Naive thymus-derived CD4-positive, alpha-beta T cell (primary cell): ENCODE measurements around the gene TSPAN18. TPM values are rescaled to one million over a fixed set of nuclear protein-coding genes. Genes with fewer than 3 reads are reported as not detected.

Experiments used
- ATAC-seq: fragments of 150-1000 bp; cut with Tn5 transposase; 2 replicates; pipeline ENCODE4 v1.10.0; 2021; ENCODE audit warnings: mild to moderate bottlenecking, moderate library complexity
- CTCF ChIA-PET: fragments of 350-600 bp; sonication (Branson Sonifier 250); formaldehyde crosslinking; loops from one replicate; lab custom pipeline; 2021; ENCODE audit warnings: antibody characterized with exemption; lab: Charles Lee
- POLR2A ChIA-PET: fragments of 350-600 bp; sonication (Branson Sonifier 250); formaldehyde crosslinking; loops from one replicate; lab custom pipeline; 2021; ENCODE audit warnings: antibody characterized with exemption, inconsistent platforms; lab: Charles Lee
- DNase-seq, 9 donors: peaks; one replicate each; pipeline versions ENCODE4 v3.0.0 to v3.0.0-alpha.2; 2020 to 2022; ENCODE audit warnings: mixed read lengths in 1 of 9
- H3K27ac ChIP-seq: one replicate; pipeline ENCODE4 v1.7.0; 2013; ENCODE audit warnings: mild to moderate bottlenecking, low read depth, low read length, moderate library complexity
- H3K27me3 ChIP-seq, 2 donors: one replicate each; pipeline ENCODE4 v1.7.0; 2013; ENCODE audit warnings: low read length in 2 of 2, mild to moderate bottlenecking in 2 of 2, moderate library complexity in 2 of 2; ENCODE audit not compliant: control insufficient read depth in 2 of 2, insufficient read depth in 2 of 2
- H3K36me3 ChIP-seq, 3 experiments: 1 replicate in 2 of 3; 2 replicates in 1 of 3; pipeline ENCODE4 v1.7.0; 2013; ENCODE audit warnings: low read length in 3 of 3, mild to moderate bottlenecking in 3 of 3, moderate library complexity in 1 of 3; ENCODE audit not compliant: insufficient read depth in 3 of 3, control insufficient read depth in 2 of 3
- H3K4me1 ChIP-seq, 2 donors: one replicate each; pipeline ENCODE4 v1.7.0; 2013; ENCODE audit warnings: low read length in 2 of 2, mild to moderate bottlenecking in 2 of 2, moderate library complexity in 1 of 2; ENCODE audit not compliant: control insufficient read depth in 2 of 2, insufficient read depth in 2 of 2
- H3K4me3 ChIP-seq: 2 replicates; pipeline ENCODE4 v1.7.0; 2013; ENCODE audit warnings: mild to moderate bottlenecking, low read length
- H3K9me3 ChIP-seq, 3 experiments: 1 replicate in 2 of 3; 2 replicates in 1 of 3; pipeline ENCODE4 v1.7.0; 2013; ENCODE audit warnings: low read length in 3 of 3; ENCODE audit not compliant: control insufficient read depth in 2 of 3
- H3K27ac Mint-ChIP-seq, 9 donors: one replicate each; pipeline ENCODE4 v1.8.0; 2020 to 2022; ENCODE audit warnings: mixed read lengths in 9 of 9, mild to moderate bottlenecking in 8 of 9, moderate library complexity in 5 of 9, inconsistent platforms in 2 of 9
- H3K27me3 Mint-ChIP-seq, 5 donors: one replicate each; pipeline ENCODE4 v1.8.0; 2021 to 2022; ENCODE audit warnings: mixed read lengths in 5 of 5, mild to moderate bottlenecking in 1 of 5
- H3K36me3 Mint-ChIP-seq, 5 donors: one replicate each; pipeline ENCODE4 v1.8.0; 2020 to 2022; ENCODE audit warnings: mixed read lengths in 5 of 5, mild to moderate bottlenecking in 3 of 5, inconsistent platforms in 1 of 5
- H3K4me1 Mint-ChIP-seq, 7 donors: one replicate each; pipeline ENCODE4 v1.8.0; 2020 to 2022; ENCODE audit warnings: mixed read lengths in 7 of 7, mild to moderate bottlenecking in 3 of 7, inconsistent platforms in 1 of 7
- H3K4me3 Mint-ChIP-seq, 10 donors: one replicate each; pipeline ENCODE4 v1.8.0; 2020 to 2022; ENCODE audit warnings: mild to moderate bottlenecking in 10 of 10, mixed read lengths in 10 of 10, moderate library complexity in 6 of 10, inconsistent platforms in 2 of 10
- H3K9me3 Mint-ChIP-seq, 11 donors: one replicate each; pipeline ENCODE4 v1.8.0; 2020 to 2022; ENCODE audit warnings: mixed read lengths in 11 of 11, mild to moderate bottlenecking in 4 of 11, inconsistent platforms in 1 of 11, moderate library complexity in 1 of 11
- intact Hi-C, 2 donors: fragments of 100-400 bp; cut with micrococcal nuclease; formaldehyde crosslinking; loops; one replicate each; pipeline ENCODE4 v1.15.1; 2023
- polyA plus RNA-seq, 2 donors: library from polyadenylated mRNA; unstranded; fragments of 300-500 nt; fragmentation: Illumina TruSeq; gene quantifications; one replicate each; pipeline ENCODE4 v1.2.3, GENCODE V29; 2021
- total RNA-seq, 6 experiments: library from RNA in 5 of 6; stranded (reverse) in 5 of 6; gene quantifications; 1 replicate in 5 of 6; 2 replicates in 1 of 6; pipeline ENCODE4 v1.2.3 and lab custom pipeline; 2021 to 2026

Gene TSPAN18
- total and polyA plus RNA-seq, 7 experiments from 2014 or later = 8.8 to 57.0 (median 21.7) TPM

GRCh38 chr11:44731685-44732430 is 5.1 kb downstream of the TSPAN18 start:
- no peak for ATAC-seq
- Histone ChIP-seq H3K27me3 (peaks cover 0 to 3% of the 10 kb centered on the region in 2 donors), H3K27ac (no peak overlapping the region), H3K4me3 (no peak overlapping the region), H3K36me3 (peaks cover 0 to 7% (median 0%) of the 10 kb centered on the region in 3 experiments), H3K9me3 (no peaks in the 10 kb centered on the region), H3K4me1 (peaks cover 10 to 21% of the 10 kb centered on the region in 2 donors)
- Mint-ChIP-seq H3K27me3 (peaks cover 0 to 21% (median 0%) of the 10 kb centered on the region in 5 donors), H3K4me3 (peak overlapping the region in 1 of 10 donors; percentile 21), H3K27ac (peak overlapping the region in 3 of 9 donors; percentile 32 to 84 (median 43)), H3K4me1 (peaks cover 31 to 88% (median 71%) of the 10 kb centered on the region in 7 donors), H3K9me3 (peaks cover 0 to 2% (median 0%) of the 10 kb centered on the region in 11 donors), H3K36me3 (peaks cover 0 to 32% (median 11%) of the 10 kb centered on the region in 5 donors)
- intact Hi-C loops = no loop called here
- ChIA-PET POLR2A (interaction anchor here (0.8 to 1.4 kb wide), 2 partner anchors 9 to 15 kb away, joined by 3 read pairs; no protein-coding TSS in a partner anchor), CTCF (interaction anchor here (0.7 to 1.2 kb wide), 5 partner anchors 9 to 44 kb away, joined by 3 to 4 read pairs (median 3); no protein-coding TSS in a partner anchor)
- no peak for DNase-seq

- Mint-ChIP-seq H3K9me3 (peaks cover 0 to 2% (median 0%) of the 10 kb centered on the region in 11 donors), H3K4me1 (peaks cover 34 to 94% (median 78%) of the 10 kb centered on the region in 7 donors), H3K27ac (peak overlapping the region in 1 of 9 donors; percentile 25), H3K27me3 (peaks cover 0 to 22% (median 0%) of the 10 kb centered on the region in 5 donors), H3K36me3 (peaks cover 0 to 35% (median 14%) of the 10 kb centered on the region in 5 donors), H3K4me3 (no peak overlapping the region)
- ATAC-seq (no peak), DNase-seq (no peak)
- POLR2A ChIA-PET = interaction anchor here (0.8 kb wide), 1 partner anchor 8 kb away, joined by 3 read pairs; no protein-coding TSS in a partner anchor
- intact Hi-C loops = no loop called here
- peaks cover 0 to 3% of the 10 kb centered on the region in 2 donors for H3K27me3 ChIP-seq
- peaks cover 10 to 22% of the 10 kb centered on the region in 2 donors for H3K4me1 ChIP-seq
- H3K36me3 ChIP-seq = peaks cover 0 to 3% (median 0%) of the 10 kb centered on the region in 3 experiments
- H3K4me3 ChIP-seq = no peak overlapping the region
- CTCF ChIA-PET = no interaction called here
- no peak overlapping the region for H3K27ac ChIP-seq
- no peaks in the 10 kb centered on the region for H3K9me3 ChIP-seq
Measured at GRCh38 chr11:44732564-44732963, 5.8 kb downstream of the TSPAN18 start.

- peaks cover 0 to 44% (median 26%) of the 10 kb centered on the region in 5 donors for H3K36me3 Mint-ChIP-seq
- H3K4me3 Mint-ChIP-seq = peak overlapping the region in 1 of 10 donors; percentile 54
- ChIA-PET CTCF (no interaction called here), POLR2A (no interaction called here)
- no peak for DNase-seq
- H3K4me1 ChIP-seq = peaks cover under 1 to 15% of the 10 kb centered on the region in 2 donors
- no peaks in the 10 kb centered on the region for H3K27me3 ChIP-seq
- intact Hi-C loops = no loop called here
- no peak overlapping the region for H3K27ac ChIP-seq
- peaks cover 0 to 2% (median 0%) of the 10 kb centered on the region in 11 donors for H3K9me3 Mint-ChIP-seq
- no peak overlapping the region for H3K4me3 ChIP-seq
- H3K4me1 Mint-ChIP-seq = peaks cover 31 to 96% (median 75%) of the 10 kb centered on the region in 7 donors
- H3K36me3 ChIP-seq = no peaks in the 10 kb centered on the region
- peak overlapping the region in 1 of 9 donors; percentile 9 for H3K27ac Mint-ChIP-seq
- no peak for ATAC-seq
- H3K9me3 ChIP-seq = no peaks in the 10 kb centered on the region
- H3K27me3 Mint-ChIP-seq = peaks cover 0 to 12% (median 0%) of the 10 kb centered on the region in 5 donors
Measured at GRCh38 chr11:44733877-44734276, 7.1 kb downstream of the TSPAN18 start.

- ChIA-PET POLR2A (no interaction called here), CTCF (no interaction called here)
- peaks cover 0 to 44% (median 26%) of the 10 kb centered on the region in 5 donors for H3K36me3 Mint-ChIP-seq
- H3K27ac Mint-ChIP-seq = peak overlapping the region in 1 of 9 donors; percentile 8
- Histone ChIP-seq H3K36me3 (no peaks in the 10 kb centered on the region), H3K4me1 (peaks cover 0 to 4% of the 10 kb centered on the region in 2 donors), H3K4me3 (no peak overlapping the region), H3K9me3 (no peaks in the 10 kb centered on the region), H3K27ac (no peak overlapping the region), H3K27me3 (no peaks in the 10 kb centered on the region)
- H3K27me3 Mint-ChIP-seq = peaks cover 0 to 4% (median 0%) of the 10 kb centered on the region in 5 donors
- H3K9me3 Mint-ChIP-seq = peaks cover 0 to 2% (median 0%) of the 10 kb centered on the region in 11 donors
- H3K4me1 Mint-ChIP-seq = peaks cover 22 to 94% (median 65%) of the 10 kb centered on the region in 7 donors
- intact Hi-C loops = no loop called here
- H3K4me3 Mint-ChIP-seq = no peak overlapping the region
- ATAC-seq = no peak
- no peak for DNase-seq
Measured at GRCh38 chr11:44734843-44735381, 8.2 kb downstream of the TSPAN18 start.

- ATAC-seq (no peak), DNase-seq (no peak)
- Mint-ChIP-seq H3K27ac (peak overlapping the region in 4 of 9 donors; percentile 3 to 59 (median 53)), H3K9me3 (peaks cover 0 to 2% (median 0%) of the 10 kb centered on the region in 11 donors), H3K27me3 (peaks cover 0 to 4% (median 0%) of the 10 kb centered on the region in 5 donors), H3K4me1 (peaks cover 14 to 91% (median 63%) of the 10 kb centered on the region in 7 donors), H3K36me3 (peaks cover 0 to 40% (median 23%) of the 10 kb centered on the region in 5 donors), H3K4me3 (no peak overlapping the region)
- CTCF ChIA-PET = interaction anchor here (0.9 to 1.5 kb wide), 2 partner anchors 37 to 40 kb away, joined by 3 to 4 read pairs; no protein-coding TSS in a partner anchor
- H3K9me3 ChIP-seq = no peaks in the 10 kb centered on the region
- H3K4me1 ChIP-seq = peaks cover 0 to 4% of the 10 kb centered on the region in 2 donors
- intact Hi-C loops = no loop called here
- H3K27ac ChIP-seq = no peak overlapping the region
- no peaks in the 10 kb centered on the region for H3K36me3 ChIP-seq
- no peaks in the 10 kb centered on the region for H3K27me3 ChIP-seq
- POLR2A ChIA-PET = interaction anchor here (1.5 kb wide), 1 partner anchor 10 kb away, joined by 3 read pairs; no protein-coding TSS in a partner anchor
- H3K4me3 ChIP-seq = no peak overlapping the region
Measured at GRCh38 chr11:44736791-44737190, 10.0 kb downstream of the TSPAN18 start.
